ENCODE measurements around the gene KRTAP10-1. TPM values are rescaled to one million over a fixed set of nuclear protein-coding genes. Genes with fewer than 3 reads are reported as not detected.
A peak's percentile ranks its signal among the peaks of the same experiment; 100 is the strongest.

The KRTAP10-1 gene
- total and polyA plus RNA-seq, 9 of the 15 experiments (the other 6 are each of a cell fraction or from before 2014, with no cell fraction given) = not detected

DNA sequence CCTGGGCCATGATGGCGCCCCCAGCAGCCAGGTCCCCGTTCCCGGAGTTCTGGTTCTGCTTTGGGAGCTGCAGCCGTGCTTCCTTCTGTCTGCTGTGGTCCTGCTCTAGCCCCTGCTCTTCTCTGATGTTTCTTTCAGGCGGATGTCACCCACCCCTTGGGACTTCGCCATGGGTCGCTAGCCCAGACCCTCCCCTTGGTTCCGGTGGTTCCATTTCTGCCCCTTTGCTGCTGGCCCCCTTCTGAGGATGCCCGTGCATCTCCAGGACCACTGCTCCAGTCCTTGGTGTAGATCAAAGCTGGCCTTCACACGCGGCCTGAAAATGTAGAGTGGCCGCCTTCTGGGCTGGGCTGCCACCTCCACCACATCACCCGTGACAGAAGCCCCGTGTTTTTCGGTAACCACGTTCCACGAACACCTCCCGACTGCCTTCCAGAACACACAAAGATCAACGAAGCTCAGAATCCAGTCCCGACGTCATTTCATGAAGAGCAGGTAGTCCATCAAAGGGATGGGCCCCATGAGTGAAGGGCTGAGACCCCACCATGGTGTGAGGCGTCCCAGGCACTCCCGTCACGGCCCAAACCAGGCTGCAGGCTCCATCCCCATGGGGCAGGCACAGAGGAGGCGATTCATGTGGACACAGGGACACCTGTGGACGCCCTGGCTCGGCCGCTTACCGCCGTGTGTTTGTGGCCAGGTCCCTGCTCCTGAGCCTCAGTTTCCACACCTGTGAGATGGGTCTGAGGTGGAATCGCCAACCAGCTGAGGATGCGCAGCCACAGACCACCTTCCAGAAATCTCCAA lies 24.4 kb downstream of the KRTAP10-1 start:
- intact Hi-C loops (cut with micrococcal nuclease) = loop anchor here (10.0 kb wide), 1 partner anchor 409 kb away; the partner anchor contains the start of gene ITGB2
- in situ Hi-C loops (cut with MboI) = loop anchor here (5.0 kb wide), 2 partner anchors 227 to 277 kb away; no protein-coding TSS in a partner anchor
- no TSS peak for BruUV-seq (replicated peaks)
- no peaks in the 10 kb centered on the region for H3K79me2 ChIP-seq (ENCODE audit: control insufficient read depth, insufficient read depth, low read length)
- DNase-seq (ENCODE audit: extremely low read depth in 1 of 4, low spot score in 3 of 4) (no peak), FAIRE-seq (no peak), ATAC-seq (no peak)
- no peaks in the 10 kb centered on the region for H3K9me1 ChIP-seq (ENCODE audit: control insufficient read depth, insufficient read depth, low read length)
- H3K27ac ChIP-seq (ENCODE audit: extremely low read depth, low read depth, low read length) = no peak overlapping the region
- H3K4me2 ChIP-seq (ENCODE audit: insufficient read depth, low read length) = no peak overlapping the region
- H3K4me3 ChIP-seq = no peak overlapping the region
- H2AFZ ChIP-seq (ENCODE audit: low read depth, low read length) = no peak overlapping the region
- H3K9me3 ChIP-seq (replicated peaks; ENCODE audit: control insufficient read depth, insufficient read depth, low read depth, low read length) = no peaks in the 10 kb centered on the region
- peaks cover 0 to 25% of the 10 kb centered on the region in 2 experiments; a peak in 3 of 5 replicates for H3K4me1 ChIP-seq (replicated peaks in 1 of 2; ENCODE audit: control insufficient read depth in 2 of 2, insufficient read depth in 2 of 2, low read length in 2 of 2)
- peaks cover 8% of the 10 kb centered on the region; the same call in 1 of the 2 replicates for H4K20me1 ChIP-seq (replicated peaks; ENCODE audit: control insufficient read depth, insufficient read depth, low read length)
- peaks cover 0 to 28% of the 10 kb centered on the region in 2 experiments; a peak in 2 of 5 replicates for H3K27me3 ChIP-seq (ENCODE audit: control insufficient read depth in 2 of 2, insufficient read depth in 2 of 2, low read length in 2 of 2)
- POLR2A ChIA-PET = interaction anchor here (0.5 to 1.4 kb wide), 7 partner anchors 10 to 429 kb away, joined by 3 to 4 read pairs (median 3); no protein-coding TSS in a partner anchor
- no peaks in the 10 kb centered on the region for H3K36me3 ChIP-seq (ENCODE audit: control insufficient read depth, insufficient read depth, low read length)
- 0 out of 4 replicates have a peak overlapping the region, but pooled peaks of 1 of the 2 experiments have one; percentile 60 for H3K9ac ChIP-seq (ENCODE audit: insufficient read depth in 1 of 2, low read depth in 2 of 2, low read length in 2 of 2)
- WGBS (ENCODE audit: insufficient coverage, low coverage, missing lambda C conversion rate) = 3% methylated on average over 32 of the region's 32 CpGs
- CTCF ChIA-PET (ENCODE audit: low intra/inter-chr PET ratio) = no interaction called here
- TF ChIP-seq KLF1 (tag; IDR thresholded peaks at IDR 0.05) = no peak
- TF ChIP-seq, protein P1, sequence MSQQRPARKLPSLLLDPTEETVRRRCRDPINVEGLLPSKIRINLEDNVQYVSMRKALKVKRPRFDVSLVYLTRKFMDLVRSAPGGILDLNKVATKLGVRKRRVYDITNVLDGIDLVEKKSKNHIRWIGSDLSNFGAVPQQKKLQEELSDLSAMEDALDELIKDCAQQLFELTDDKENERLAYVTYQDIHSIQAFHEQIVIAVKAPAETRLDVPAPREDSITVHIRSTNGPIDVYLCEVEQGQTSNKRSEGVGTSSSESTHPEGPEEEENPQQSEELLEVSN (IDR thresholded peaks at IDR 0.05; ENCODE audit: borderline replicate concordance in 1 of 2, extremely low read depth in 1 of 2, insufficient read depth in 1 of 2, insufficient read length in 1 of 2, low read depth in 1 of 2, low read length in 1 of 2, poor library complexity in 1 of 2, severe bottlenecking in 1 of 2) = no peak
- TF ChIP-seq, protein P2, sequence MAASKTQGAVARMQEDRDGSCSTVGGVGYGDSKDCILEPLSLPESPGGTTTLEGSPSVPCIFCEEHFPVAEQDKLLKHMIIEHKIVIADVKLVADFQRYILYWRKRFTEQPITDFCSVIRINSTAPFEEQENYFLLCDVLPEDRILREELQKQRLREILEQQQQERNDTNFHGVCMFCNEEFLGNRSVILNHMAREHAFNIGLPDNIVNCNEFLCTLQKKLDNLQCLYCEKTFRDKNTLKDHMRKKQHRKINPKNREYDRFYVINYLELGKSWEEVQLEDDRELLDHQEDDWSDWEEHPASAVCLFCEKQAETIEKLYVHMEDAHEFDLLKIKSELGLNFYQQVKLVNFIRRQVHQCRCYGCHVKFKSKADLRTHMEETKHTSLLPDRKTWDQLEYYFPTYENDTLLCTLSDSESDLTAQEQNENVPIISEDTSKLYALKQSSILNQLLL (CRISPR knock-in tag; IDR thresholded peaks at IDR 0.05; ENCODE audit: borderline replicate concordance) = no peak
- TF ChIP-seq STAT5B (CRISPR knock-in tag; IDR thresholded peaks at IDR 0.05) = no peak
- TF ChIP-seq, protein P3, sequence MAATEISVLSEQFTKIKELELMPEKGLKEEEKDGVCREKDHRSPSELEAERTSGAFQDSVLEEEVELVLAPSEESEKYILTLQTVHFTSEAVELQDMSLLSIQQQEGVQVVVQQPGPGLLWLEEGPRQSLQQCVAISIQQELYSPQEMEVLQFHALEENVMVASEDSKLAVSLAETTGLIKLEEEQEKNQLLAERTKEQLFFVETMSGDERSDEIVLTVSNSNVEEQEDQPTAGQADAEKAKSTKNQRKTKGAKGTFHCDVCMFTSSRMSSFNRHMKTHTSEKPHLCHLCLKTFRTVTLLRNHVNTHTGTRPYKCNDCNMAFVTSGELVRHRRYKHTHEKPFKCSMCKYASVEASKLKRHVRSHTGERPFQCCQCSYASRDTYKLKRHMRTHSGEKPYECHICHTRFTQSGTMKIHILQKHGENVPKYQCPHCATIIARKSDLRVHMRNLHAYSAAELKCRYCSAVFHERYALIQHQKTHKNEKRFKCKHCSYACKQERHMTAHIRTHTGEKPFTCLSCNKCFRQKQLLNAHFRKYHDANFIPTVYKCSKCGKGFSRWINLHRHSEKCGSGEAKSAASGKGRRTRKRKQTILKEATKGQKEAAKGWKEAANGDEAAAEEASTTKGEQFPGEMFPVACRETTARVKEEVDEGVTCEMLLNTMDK (IDR thresholded peaks at IDR 0.05; ENCODE audit: borderline replicate concordance, insufficient read depth, low read depth, low read length, poor library complexity, severe bottlenecking) = no peak
- no peak for TF ChIP-seq MYBL2 (IDR thresholded peaks at IDR 0.05; ENCODE audit: low read depth)
- no peak for TF ChIP-seq MYBL2 (CRISPR knock-in tag; IDR thresholded peaks at IDR 0.05; ENCODE audit: borderline replicate concordance)
- no peak for TF ChIP-seq ZNF217 (CRISPR knock-in tag; IDR thresholded peaks at IDR 0.05)
- TF ChIP-seq, protein P4, sequence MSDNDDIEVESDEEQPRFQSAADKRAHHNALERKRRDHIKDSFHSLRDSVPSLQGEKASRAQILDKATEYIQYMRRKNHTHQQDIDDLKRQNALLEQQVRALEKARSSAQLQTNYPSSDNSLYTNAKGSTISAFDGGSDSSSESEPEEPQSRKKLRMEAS (CRISPR knock-in tag; IDR thresholded peaks at IDR 0.05) = no peak
- TF ChIP-seq NFIC (IDR thresholded peaks at IDR 0.05) = no peak
- TF ChIP-seq, protein P5, sequence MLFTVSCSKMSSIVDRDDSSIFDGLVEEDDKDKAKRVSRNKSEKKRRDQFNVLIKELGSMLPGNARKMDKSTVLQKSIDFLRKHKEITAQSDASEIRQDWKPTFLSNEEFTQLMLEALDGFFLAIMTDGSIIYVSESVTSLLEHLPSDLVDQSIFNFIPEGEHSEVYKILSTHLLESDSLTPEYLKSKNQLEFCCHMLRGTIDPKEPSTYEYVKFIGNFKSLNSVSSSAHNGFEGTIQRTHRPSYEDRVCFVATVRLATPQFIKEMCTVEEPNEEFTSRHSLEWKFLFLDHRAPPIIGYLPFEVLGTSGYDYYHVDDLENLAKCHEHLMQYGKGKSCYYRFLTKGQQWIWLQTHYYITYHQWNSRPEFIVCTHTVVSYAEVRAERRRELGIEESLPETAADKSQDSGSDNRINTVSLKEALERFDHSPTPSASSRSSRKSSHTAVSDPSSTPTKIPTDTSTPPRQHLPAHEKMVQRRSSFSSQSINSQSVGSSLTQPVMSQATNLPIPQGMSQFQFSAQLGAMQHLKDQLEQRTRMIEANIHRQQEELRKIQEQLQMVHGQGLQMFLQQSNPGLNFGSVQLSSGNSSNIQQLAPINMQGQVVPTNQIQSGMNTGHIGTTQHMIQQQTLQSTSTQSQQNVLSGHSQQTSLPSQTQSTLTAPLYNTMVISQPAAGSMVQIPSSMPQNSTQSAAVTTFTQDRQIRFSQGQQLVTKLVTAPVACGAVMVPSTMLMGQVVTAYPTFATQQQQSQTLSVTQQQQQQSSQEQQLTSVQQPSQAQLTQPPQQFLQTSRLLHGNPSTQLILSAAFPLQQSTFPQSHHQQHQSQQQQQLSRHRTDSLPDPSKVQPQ (CRISPR knock-in tag; IDR thresholded peaks at IDR 0.05; ENCODE audit: borderline replicate concordance) = no peak
- no peak for TF ChIP-seq NBN (IDR thresholded peaks at IDR 0.05; ENCODE audit: low read depth)

Data from K562 (cell line).